ENCODE measurements around the gene CAMTA1. TPM values are rescaled to one million over a fixed set of nuclear protein-coding genes. Genes with fewer than 3 reads are reported as not detected.

The CAMTA1 gene
- total RNA-seq, 1 donor from 2014 or later, result 109 TPM

DNA sequence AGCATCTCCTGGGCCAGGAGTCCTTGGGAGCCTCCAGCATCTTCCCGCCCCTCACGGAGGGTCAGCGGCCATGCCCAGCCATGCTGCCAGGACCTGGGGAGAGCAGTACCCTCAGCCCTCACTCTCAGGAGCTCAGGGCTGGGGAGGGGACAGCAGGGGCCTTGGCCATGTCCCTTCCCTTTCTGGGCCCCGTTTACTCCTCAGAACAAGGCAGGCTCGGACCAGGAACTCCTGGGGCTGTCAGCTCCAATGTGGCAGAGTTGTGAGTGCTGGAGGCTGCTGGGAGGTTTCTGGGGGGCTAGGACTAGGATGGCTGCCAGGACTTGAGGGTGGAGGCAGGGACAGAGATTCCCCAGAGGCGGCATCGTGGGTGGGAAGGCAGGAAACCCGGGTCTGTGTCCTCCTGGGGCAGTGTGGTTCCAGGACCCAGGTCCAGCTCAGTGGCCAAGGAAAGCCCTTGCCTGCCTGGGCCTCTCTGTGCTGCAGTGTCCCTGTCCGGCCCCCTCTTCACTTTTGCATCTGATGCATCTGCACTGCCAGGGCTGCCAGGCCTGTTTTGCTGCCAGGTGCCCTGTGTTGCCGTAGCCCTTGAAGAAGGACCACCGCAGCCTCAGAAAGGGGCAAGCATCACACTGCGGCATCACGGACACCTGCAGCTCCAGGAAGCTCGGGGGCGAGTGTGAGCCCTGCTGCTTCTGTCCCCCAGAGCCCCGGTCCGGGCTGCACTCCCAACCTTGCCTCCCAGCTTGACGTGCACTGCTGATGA is 223.9 kb downstream of the CAMTA1 start:
- Mint-ChIP-seq H3K27ac (ENCODE audit: unreplicated experiment) (no peak overlapping the region), H3K4me1 (no peaks in the 10 kb centered on the region), H3K27me3 (ENCODE audit: low read depth) (peaks cover 22% of the 10 kb centered on the region), H3K36me3 (ENCODE audit: low read depth) (no peaks in the 10 kb centered on the region), H3K4me3 (no peak overlapping the region), H3K9me3 (no peaks in the 10 kb centered on the region)
- no peak for DNase-seq (ENCODE audit: low read depth, low spot score)
- TF ChIP-seq, protein P1, sequence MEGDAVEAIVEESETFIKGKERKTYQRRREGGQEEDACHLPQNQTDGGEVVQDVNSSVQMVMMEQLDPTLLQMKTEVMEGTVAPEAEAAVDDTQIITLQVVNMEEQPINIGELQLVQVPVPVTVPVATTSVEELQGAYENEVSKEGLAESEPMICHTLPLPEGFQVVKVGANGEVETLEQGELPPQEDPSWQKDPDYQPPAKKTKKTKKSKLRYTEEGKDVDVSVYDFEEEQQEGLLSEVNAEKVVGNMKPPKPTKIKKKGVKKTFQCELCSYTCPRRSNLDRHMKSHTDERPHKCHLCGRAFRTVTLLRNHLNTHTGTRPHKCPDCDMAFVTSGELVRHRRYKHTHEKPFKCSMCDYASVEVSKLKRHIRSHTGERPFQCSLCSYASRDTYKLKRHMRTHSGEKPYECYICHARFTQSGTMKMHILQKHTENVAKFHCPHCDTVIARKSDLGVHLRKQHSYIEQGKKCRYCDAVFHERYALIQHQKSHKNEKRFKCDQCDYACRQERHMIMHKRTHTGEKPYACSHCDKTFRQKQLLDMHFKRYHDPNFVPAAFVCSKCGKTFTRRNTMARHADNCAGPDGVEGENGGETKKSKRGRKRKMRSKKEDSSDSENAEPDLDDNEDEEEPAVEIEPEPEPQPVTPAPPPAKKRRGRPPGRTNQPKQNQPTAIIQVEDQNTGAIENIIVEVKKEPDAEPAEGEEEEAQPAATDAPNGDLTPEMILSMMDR (conservative IDR thresholded peaks at IDR 0.05), result no peak

DNA sequence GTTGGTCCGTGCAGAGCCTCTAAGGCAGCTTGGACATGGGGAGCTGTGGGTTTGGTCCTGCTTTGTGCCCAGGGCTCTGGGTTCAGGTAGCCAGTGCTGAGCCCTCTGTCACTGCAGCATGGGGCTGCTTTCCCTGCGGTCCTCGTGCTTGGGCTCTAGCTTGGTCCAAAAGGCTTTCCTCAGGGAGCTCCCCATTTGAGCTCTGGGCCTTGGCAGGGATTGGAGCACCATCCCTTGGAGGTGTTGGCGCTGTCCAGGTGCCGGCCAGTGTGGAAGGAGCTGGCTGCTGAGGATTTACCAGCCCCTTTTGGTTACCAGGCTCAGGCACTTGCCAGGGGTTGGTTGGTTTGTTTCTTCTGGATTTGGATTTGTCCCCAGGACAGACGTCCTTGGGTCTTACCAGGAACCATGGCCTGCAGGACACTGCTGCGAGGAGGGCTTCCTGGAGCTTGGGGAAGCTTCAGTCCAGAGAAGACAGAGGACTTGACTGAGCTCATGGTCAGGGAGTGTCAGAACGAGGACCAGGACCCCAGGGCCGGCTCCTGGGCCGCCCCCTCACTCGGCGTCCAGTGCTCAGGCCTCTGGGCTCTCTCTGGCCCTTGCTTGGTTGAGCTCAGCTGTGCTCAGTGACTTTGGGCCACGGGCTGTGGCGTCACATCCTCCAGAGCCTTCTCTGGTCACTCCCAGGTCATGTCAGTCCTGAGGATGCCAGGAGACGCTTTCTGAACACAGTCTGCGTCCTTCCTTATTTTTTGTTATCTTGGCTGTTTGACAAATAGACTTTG is 224.7 kb downstream of the CAMTA1 start:
- DNase-seq (ENCODE audit: low read depth, low spot score), result no peak
- Mint-ChIP-seq H3K27me3 (ENCODE audit: low read depth) (peaks cover 22% of the 10 kb centered on the region), H3K4me3 (no peak overlapping the region), H3K9me3 (no peaks in the 10 kb centered on the region), H3K36me3 (ENCODE audit: low read depth) (no peaks in the 10 kb centered on the region), H3K4me1 (no peaks in the 10 kb centered on the region), H3K27ac (ENCODE audit: unreplicated experiment) (no peak overlapping the region)
- TF ChIP-seq, protein P1 (conservative IDR thresholded peaks at IDR 0.05), result no peak

DNA sequence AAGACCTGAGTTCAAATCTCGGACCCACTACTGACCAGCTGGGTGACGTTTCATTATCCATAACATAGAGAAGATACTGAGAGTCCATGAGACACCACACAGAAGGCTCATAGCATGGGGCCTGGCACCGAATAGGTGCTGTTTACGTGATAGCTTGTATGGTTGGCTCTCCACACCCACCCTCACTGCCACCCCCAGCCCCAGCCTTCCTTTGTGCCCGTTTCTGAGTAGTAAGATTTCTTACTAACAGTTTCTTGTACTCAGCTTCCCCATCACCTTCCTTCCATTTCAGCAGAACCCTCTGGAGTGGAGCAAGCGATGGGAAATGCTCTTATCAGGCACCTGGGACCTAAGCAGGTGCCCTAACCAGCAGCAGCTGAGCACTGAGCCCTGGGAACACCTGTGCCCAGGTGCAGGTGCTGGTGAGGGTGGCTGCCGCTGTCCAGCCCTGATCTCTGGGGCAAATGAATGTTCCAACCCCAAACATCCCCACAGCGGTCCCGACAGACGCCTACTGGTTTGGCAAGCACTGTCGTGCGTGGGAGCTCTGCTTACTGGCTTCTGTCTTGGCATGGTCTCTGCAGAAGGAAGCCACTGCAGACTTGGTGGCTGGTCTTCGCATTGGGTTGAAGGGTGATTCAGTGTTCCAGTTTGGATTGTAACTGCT is 225.4 kb downstream of the CAMTA1 start:
- Mint-ChIP-seq H3K27ac (ENCODE audit: unreplicated experiment) (no peak overlapping the region), H3K4me3 (no peak overlapping the region)
- DNase-seq (ENCODE audit: low read depth, low spot score), result no peak

DNA sequence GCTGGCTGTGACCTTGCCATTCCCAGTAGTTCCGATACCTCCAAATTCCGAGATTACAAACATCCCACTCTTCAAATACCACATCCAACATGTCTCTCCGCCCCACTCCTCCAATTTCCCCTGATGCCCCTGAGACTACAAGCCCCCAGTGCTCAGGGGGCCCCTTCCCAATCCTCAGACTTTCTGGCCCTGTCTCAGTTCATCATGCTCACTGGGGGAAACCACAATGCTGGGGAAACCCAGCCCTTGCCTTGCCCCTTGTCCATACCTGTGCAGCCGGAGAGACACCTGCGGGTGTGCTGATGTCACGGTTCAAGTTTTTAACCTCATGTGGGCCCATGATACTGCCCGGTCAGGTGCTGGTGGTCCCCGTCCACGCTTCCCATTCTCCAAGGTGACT is 226.6 kb downstream of the CAMTA1 start:
- no peaks in the 10 kb centered on the region for H3K9me3 Mint-ChIP-seq
- peaks cover 13% of the 10 kb centered on the region for H3K27me3 Mint-ChIP-seq (ENCODE audit: low read depth)
- no peaks in the 10 kb centered on the region for H3K36me3 Mint-ChIP-seq (ENCODE audit: low read depth)
- TF ChIP-seq, protein P1 (conservative IDR thresholded peaks at IDR 0.05), result no peak
- DNase-seq (ENCODE audit: low read depth, low spot score), result no peak
- H3K4me3 Mint-ChIP-seq, result no peak overlapping the region
- no peaks in the 10 kb centered on the region for H3K4me1 Mint-ChIP-seq
- no peak overlapping the region for H3K27ac Mint-ChIP-seq (ENCODE audit: unreplicated experiment)

More for the DNA sequence above, 225.4 kb downstream of the CAMTA1 start:
- no peaks in the 10 kb centered on the region for H3K36me3 Mint-ChIP-seq (ENCODE audit: low read depth)
- H3K4me1 Mint-ChIP-seq, result no peaks in the 10 kb centered on the region
- H3K9me3 Mint-ChIP-seq, result no peaks in the 10 kb centered on the region
- peaks cover 18% of the 10 kb centered on the region for H3K27me3 Mint-ChIP-seq (ENCODE audit: low read depth)
- TF ChIP-seq, protein P1 (conservative IDR thresholded peaks at IDR 0.05), result no peak

DNA sequence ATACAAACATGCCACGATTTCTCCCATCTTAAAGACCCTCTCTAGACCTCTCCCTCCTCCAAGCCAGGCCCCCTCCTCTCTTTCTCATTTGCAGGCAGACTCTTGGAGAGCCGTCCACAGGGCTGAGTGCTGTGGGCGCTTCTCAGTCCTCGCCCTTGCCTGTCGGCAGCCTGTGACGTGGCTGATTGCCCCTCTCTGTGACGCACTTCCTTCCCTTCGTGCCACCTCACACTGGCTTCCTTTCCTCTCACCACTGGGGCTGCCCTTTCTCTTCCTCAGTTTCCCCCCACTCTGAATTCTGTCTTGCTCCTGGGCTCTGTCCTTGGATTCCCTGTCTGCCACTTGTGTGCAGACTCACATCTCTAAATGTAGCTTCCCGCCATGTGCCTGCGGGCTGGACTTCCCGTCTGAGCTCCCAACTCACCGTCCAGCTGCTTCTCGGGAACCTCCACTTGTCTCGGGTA is 227.2 kb downstream of the CAMTA1 start:
- Mint-ChIP-seq H3K9me3 (no peaks in the 10 kb centered on the region), H3K36me3 (ENCODE audit: low read depth) (no peaks in the 10 kb centered on the region)

More for the DNA sequence above, 227.2 kb downstream of the CAMTA1 start:
- H3K27me3 Mint-ChIP-seq (ENCODE audit: low read depth), result peaks cover 13% of the 10 kb centered on the region
- DNase-seq (ENCODE audit: low read depth, low spot score), result no peak
- no peak overlapping the region for H3K4me3 Mint-ChIP-seq
- no peak overlapping the region for H3K27ac Mint-ChIP-seq (ENCODE audit: unreplicated experiment)
- TF ChIP-seq, protein P1 (conservative IDR thresholded peaks at IDR 0.05), result no peak
- no peaks in the 10 kb centered on the region for H3K4me1 Mint-ChIP-seq

All from neural crest cell (in vitro differentiated cells).